HCT116 (cell line): ENCODE data around the gene PCYT1A. TPM values are rescaled to one million over a fixed set of nuclear protein-coding genes. Genes with fewer than 3 reads are reported as not detected.

Source experiments
- ATAC-seq: fragments of 200-7000 bp; cut with Tn5 transposase; 2 replicates; pipeline ENCODE4 v1.9.1; 2020; ENCODE audit warnings: mild to moderate bottlenecking, moderate library complexity
- BruUV-seq: library from RNA; stranded (reverse); fragments of 400-500 nt; replicated peaks from 2 replicates; lab custom pipeline; 2021; lab: Mats Ljungman, UMichigan
- CTCF ChIA-PET: fragments of 300-600 bp; sonication (Branson Sonifier 250); formaldehyde crosslinking; loops from one replicate; lab custom pipeline; 2021; ENCODE audit warnings: antibody characterized with exemption; lab: Charles Lee
- POLR2A ChIA-PET: fragments of 300-600, 350-600 bp; sonication (Branson Sonifier 250); formaldehyde crosslinking; loops from one replicate; lab custom pipeline; 2021; ENCODE audit warnings: antibody characterized with exemption; lab: Charles Lee
- RAD21 ChIA-PET, 2 experiments: fragments of 300-600 bp; sonication (Branson Sonifier 250); formaldehyde crosslinking; loops; one replicate each; lab custom pipeline; 2023; ENCODE audit warnings: low total read pairs in 2 of 2; ENCODE audit not compliant: uncharacterized antibody in 2 of 2, unreplicated experiment in 2 of 2, low non-redundant PET in 1 of 2; lab: Charles Lee
- DNase-seq: peaks from one replicate; pipeline ENCODE4 v3.0.0-alpha.2; 2010; ENCODE audit warnings: low read depth, low spot score
- H2AFZ ChIP-seq: fragments of 200-600 bp; shearing (Covaris generic), sonication (generic); 2 replicates; pipeline ENCODE4 v1.6.1; 2017; ENCODE audit warnings: low read depth, mixed run types, mixed read lengths, antibody characterized with exemption, low read length; ENCODE audit not compliant: poor library complexity, severe bottlenecking
- H3K27ac ChIP-seq: 2 replicates; pipeline ENCODE4 v1.5.1; 2012; ENCODE audit warnings: low read depth, low read length
- H3K27me3 ChIP-seq: fragments of 200-600 bp; sonication (generic); 2 replicates; pipeline ENCODE4 v1.6.1; 2016; ENCODE audit warnings: mixed run types, low read length, mixed read lengths; ENCODE audit not compliant: insufficient read depth
- H3K36me3 ChIP-seq, 2 experiments: fragments of 200-500 bp in 1 of 2; fragments of 200-600 bp in 1 of 2; sonication (Bioruptor generic) in 1 of 2; sonication (generic) in 1 of 2; 2 replicates each; pipeline versions ENCODE4 v1.5.1 to v1.6.1; 2014 to 2016; ENCODE audit warnings: low read length in 2 of 2, inconsistent platforms in 1 of 2, mixed read lengths in 1 of 2, mixed run types in 1 of 2; ENCODE audit not compliant: insufficient read depth in 2 of 2, control insufficient read depth in 1 of 2
- H3K4me1 ChIP-seq, 2 experiments: fragments of 200-600 bp in 1 of 2; sonication (generic) in 1 of 2; 2 replicates each; pipeline versions ENCODE4 v1.5.1 to v1.6.1; 2012 to 2017; ENCODE audit warnings: low read length in 2 of 2, inconsistent platforms in 1 of 2, mild to moderate bottlenecking in 1 of 2, mixed read lengths in 1 of 2, mixed run types in 1 of 2, moderate library complexity in 1 of 2; ENCODE audit not compliant: insufficient read depth in 2 of 2, control insufficient read depth in 1 of 2
- H3K4me2 ChIP-seq: fragments of 200-600 bp; sonication (generic); 2 replicates; pipeline ENCODE4 v1.6.1; 2017; ENCODE audit warnings: mixed run types, low read length, mixed read lengths
- H3K4me3 ChIP-seq, 2 experiments: fragments of 200-600 bp in 1 of 2; sonication (generic) in 1 of 2; replicated peaks in 1 of 2; 2 replicates each; pipeline ENCODE4 v1.5.1; 2011 to 2016; ENCODE audit warnings: low read length in 2 of 2, control low read depth in 1 of 2, low read depth in 1 of 2, mild to moderate bottlenecking in 1 of 2, mixed read lengths in 1 of 2, mixed run types in 1 of 2
- H3K79me2 ChIP-seq: fragments of 200-600 bp; sonication (generic); 2 replicates; pipeline ENCODE4 v1.6.1; 2017; ENCODE audit warnings: mild to moderate bottlenecking, mixed run types, low read length, moderate library complexity, mixed read lengths; ENCODE audit not compliant: insufficient read depth
- H3K9ac ChIP-seq: fragments of 200-600 bp; sonication (generic); 2 replicates; pipeline ENCODE4 v1.6.1; 2016; ENCODE audit warnings: low read length, mixed read lengths
- H3K9me2 ChIP-seq: fragments of 200-600 bp; sonication (generic), shearing (Covaris generic); 2 replicates; pipeline ENCODE4 v1.6.1; 2017; ENCODE audit warnings: mixed run types, mild to moderate bottlenecking, moderate library complexity; ENCODE audit not compliant: insufficient read depth
- H3K9me3 ChIP-seq, 2 experiments: fragments of 200-500 bp in 1 of 2; fragments of 200-600 bp in 1 of 2; sonication (Bioruptor generic) in 1 of 2; sonication (generic) in 1 of 2; 2 replicates each; pipeline ENCODE4 v1.6.1; 2014 to 2017; ENCODE audit warnings: low read length in 2 of 2, mixed read lengths in 2 of 2, inconsistent platforms in 1 of 2, low read depth in 1 of 2, mild to moderate bottlenecking in 1 of 2, mixed run types in 1 of 2, moderate library complexity in 1 of 2; ENCODE audit not compliant: control insufficient read depth in 1 of 2, insufficient read depth in 1 of 2
- H4K20me1 ChIP-seq: fragments of 200-600 bp; sonication (generic), shearing (Covaris generic); 2 replicates; pipeline ENCODE4 v1.6.1; 2017; ENCODE audit warnings: mixed run types, mild to moderate bottlenecking, moderate library complexity; ENCODE audit not compliant: insufficient read depth
- CBX3 ChIP-seq: IDR thresholded peaks from 2 replicates; pipeline ENCODE4 v1.6.1; 2012; ENCODE audit warnings: low read depth
- CEBPB ChIP-seq: IDR thresholded peaks from 2 replicates; pipeline ENCODE4 v1.6.1; 2012; ENCODE audit warnings: low read depth
- ELF1 ChIP-seq: IDR thresholded peaks from 2 replicates; pipeline ENCODE4 v1.6.1; 2012; ENCODE audit warnings: low read depth, borderline replicate concordance
- EZH2 ChIP-seq: fragments of 200-600 bp; sonication (generic); IDR thresholded peaks from 2 replicates; pipeline ENCODE4 v1.6.1; 2017; ENCODE audit warnings: antibody characterized with exemption, mixed run types
- EZH2phosphoT487 ChIP-seq: fragments of 200-600 bp; IDR thresholded peaks from 2 replicates; pipeline ENCODE4 v1.6.1; 2018; ENCODE audit warnings: antibody characterized with exemption, borderline replicate concordance
- FOSL1 ChIP-seq: IDR thresholded peaks from 2 replicates; pipeline ENCODE4 v1.6.1; 2012; ENCODE audit warnings: low read depth
- JUND ChIP-seq: IDR thresholded peaks from 2 replicates; pipeline ENCODE4 v1.6.1; 2012
- POLR2A ChIP-seq: IDR thresholded peaks from 2 replicates; pipeline ENCODE4 v1.7.0; 2011; ENCODE audit warnings: borderline replicate concordance; ENCODE audit not compliant: insufficient read depth, insufficient read length; ENCODE audit errors: extremely low read depth
- RAD21 ChIP-seq: IDR thresholded peaks from 2 replicates; pipeline ENCODE4 v1.6.1; 2012; ENCODE audit warnings: low read depth, mild to moderate bottlenecking
- SIN3A ChIP-seq: IDR thresholded peaks from 2 replicates; pipeline ENCODE4 v1.6.1; 2012; ENCODE audit warnings: low read depth
- SP1 ChIP-seq: IDR thresholded peaks from 2 replicates; pipeline ENCODE4 v1.6.1; 2012; ENCODE audit warnings: low read depth
- TCF7L2 ChIP-seq: IDR thresholded peaks from 2 replicates; pipeline ENCODE4 v1.7.0; 2011; ENCODE audit warnings: borderline replicate concordance, inconsistent platforms; ENCODE audit not compliant: insufficient read depth, insufficient read length; ENCODE audit errors: extremely low read depth
- YY1 ChIP-seq: IDR thresholded peaks from 2 replicates; pipeline ENCODE4 v1.6.1; 2011; ENCODE audit warnings: low read length, low read depth, moderate library complexity, mild to moderate bottlenecking; ENCODE audit not compliant: insufficient replicate concordance; ENCODE audit errors: extremely low read depth
- ZNF274 ChIP-seq: fragments of 200-500 bp; sonication (Bioruptor generic); IDR thresholded peaks from 2 replicates; pipeline ENCODE4 v1.6.1; 2014; ENCODE audit warnings: mild to moderate bottlenecking, low read depth, low read length, inconsistent platforms
- intact Hi-C: fragments of 100-400 bp; cut with micrococcal nuclease; formaldehyde crosslinking; loops from 2 replicates; pipeline ENCODE4 v1.10.0; 2022
- total RNA-seq: library from RNA; stranded (reverse); gene quantifications from one replicate; pipeline ENCODE4 v1.2.1, GENCODE V29; 2021; ENCODE audit not compliant: unreplicated experiment
- TF ChIP-seq, protein P1 (sequence below): IDR thresholded peaks from 2 replicates; pipeline ENCODE4 v1.6.1; 2012
- TF ChIP-seq, protein P2 (sequence below): IDR thresholded peaks from 2 replicates; pipeline ENCODE4 v1.6.1; 2012; ENCODE audit warnings: low read depth
- TF ChIP-seq, protein P3 (sequence below): IDR thresholded peaks from 2 replicates; pipeline ENCODE4 v1.6.1; 2011; ENCODE audit warnings: mild to moderate bottlenecking, low read length, moderate library complexity; ENCODE audit not compliant: insufficient replicate concordance; ENCODE audit errors: extremely low read depth
- TF ChIP-seq, protein P4 (sequence below): IDR thresholded peaks from 2 replicates; pipeline ENCODE4 v1.6.1; 2012
- TF ChIP-seq, protein P5 (sequence below), 3 experiments: fragments of 200-600 bp in 1 of 3; sonication (generic) in 1 of 3; IDR thresholded peaks in 2 of 3; conservative IDR thresholded peaks in 1 of 3; 2 replicates each; pipeline ENCODE4 v1.5.1; 2012 to 2017; ENCODE audit warnings: low read depth in 2 of 3, low read length in 2 of 3, antibody characterized with exemption in 1 of 3, borderline replicate concordance in 1 of 3, control low read depth in 1 of 3, mild to moderate bottlenecking in 1 of 3, mixed read lengths in 1 of 3, mixed run types in 1 of 3, moderate library complexity in 1 of 3; ENCODE audit not compliant: insufficient read depth in 1 of 3

PCYT1A gene
- total RNA-seq, 1 experiment from 2014 or later, result 32.1 TPM

DNA sequence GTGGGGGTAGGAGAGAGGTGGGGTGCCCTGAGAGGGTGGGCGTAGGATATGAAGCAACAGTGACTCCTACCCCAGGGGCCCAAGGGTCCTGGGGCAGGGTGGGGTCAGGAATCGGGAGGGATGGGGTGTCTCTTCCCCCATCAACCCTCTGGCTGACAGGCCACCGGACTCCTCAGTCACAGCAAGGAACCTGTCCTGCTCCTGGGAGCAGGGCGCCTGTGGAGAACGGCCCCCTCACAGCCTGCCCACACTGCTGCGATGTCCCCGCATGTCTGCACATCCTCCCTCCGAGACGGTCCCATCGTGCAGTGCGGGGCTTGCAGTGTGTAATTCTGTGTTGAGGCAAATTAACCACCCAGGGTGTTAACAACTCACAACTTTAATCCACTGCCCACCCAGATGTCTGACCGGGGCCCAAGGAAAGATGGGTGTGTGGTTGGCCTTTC lies 48.0 kb upstream of the PCYT1A start:
- no peak for ATAC-seq
- no peaks in the 10 kb centered on the region for H3K9me3 ChIP-seq
- H3K79me2 ChIP-seq, result no peaks in the 10 kb centered on the region; the same call in 1 of the 2 replicates
- H3K27ac ChIP-seq, result 0 out of 2 replicates have a peak overlapping the region, but pooled peaks have one; percentile 2
- no peak for TF ChIP-seq ZNF274
- TF ChIP-seq EZH2, result no peak
- TF ChIP-seq TCF7L2, result no peak
- no peak for TF ChIP-seq FOSL1
- TF ChIP-seq, protein P1, sequence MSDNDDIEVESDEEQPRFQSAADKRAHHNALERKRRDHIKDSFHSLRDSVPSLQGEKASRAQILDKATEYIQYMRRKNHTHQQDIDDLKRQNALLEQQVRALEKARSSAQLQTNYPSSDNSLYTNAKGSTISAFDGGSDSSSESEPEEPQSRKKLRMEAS, result no peak
- TF ChIP-seq, protein P2, sequence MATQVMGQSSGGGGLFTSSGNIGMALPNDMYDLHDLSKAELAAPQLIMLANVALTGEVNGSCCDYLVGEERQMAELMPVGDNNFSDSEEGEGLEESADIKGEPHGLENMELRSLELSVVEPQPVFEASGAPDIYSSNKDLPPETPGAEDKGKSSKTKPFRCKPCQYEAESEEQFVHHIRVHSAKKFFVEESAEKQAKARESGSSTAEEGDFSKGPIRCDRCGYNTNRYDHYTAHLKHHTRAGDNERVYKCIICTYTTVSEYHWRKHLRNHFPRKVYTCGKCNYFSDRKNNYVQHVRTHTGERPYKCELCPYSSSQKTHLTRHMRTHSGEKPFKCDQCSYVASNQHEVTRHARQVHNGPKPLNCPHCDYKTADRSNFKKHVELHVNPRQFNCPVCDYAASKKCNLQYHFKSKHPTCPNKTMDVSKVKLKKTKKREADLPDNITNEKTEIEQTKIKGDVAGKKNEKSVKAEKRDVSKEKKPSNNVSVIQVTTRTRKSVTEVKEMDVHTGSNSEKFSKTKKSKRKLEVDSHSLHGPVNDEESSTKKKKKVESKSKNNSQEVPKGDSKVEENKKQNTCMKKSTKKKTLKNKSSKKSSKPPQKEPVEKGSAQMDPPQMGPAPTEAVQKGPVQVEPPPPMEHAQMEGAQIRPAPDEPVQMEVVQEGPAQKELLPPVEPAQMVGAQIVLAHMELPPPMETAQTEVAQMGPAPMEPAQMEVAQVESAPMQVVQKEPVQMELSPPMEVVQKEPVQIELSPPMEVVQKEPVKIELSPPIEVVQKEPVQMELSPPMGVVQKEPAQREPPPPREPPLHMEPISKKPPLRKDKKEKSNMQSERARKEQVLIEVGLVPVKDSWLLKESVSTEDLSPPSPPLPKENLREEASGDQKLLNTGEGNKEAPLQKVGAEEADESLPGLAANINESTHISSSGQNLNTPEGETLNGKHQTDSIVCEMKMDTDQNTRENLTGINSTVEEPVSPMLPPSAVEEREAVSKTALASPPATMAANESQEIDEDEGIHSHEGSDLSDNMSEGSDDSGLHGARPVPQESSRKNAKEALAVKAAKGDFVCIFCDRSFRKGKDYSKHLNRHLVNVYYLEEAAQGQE, result no peak
- no peak for TF ChIP-seq SIN3A
- TF ChIP-seq, protein P3, sequence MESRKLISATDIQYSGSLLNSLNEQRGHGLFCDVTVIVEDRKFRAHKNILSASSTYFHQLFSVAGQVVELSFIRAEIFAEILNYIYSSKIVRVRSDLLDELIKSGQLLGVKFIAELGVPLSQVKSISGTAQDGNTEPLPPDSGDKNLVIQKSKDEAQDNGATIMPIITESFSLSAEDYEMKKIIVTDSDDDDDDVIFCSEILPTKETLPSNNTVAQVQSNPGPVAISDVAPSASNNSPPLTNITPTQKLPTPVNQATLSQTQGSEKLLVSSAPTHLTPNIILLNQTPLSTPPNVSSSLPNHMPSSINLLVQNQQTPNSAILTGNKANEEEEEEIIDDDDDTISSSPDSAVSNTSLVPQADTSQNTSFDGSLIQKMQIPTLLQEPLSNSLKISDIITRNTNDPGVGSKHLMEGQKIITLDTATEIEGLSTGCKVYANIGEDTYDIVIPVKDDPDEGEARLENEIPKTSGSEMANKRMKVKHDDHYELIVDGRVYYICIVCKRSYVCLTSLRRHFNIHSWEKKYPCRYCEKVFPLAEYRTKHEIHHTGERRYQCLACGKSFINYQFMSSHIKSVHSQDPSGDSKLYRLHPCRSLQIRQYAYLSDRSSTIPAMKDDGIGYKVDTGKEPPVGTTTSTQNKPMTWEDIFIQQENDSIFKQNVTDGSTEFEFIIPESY, result no peak
- no peak for TF ChIP-seq POLR2A
- TF ChIP-seq CBX3, result no peak
- TF ChIP-seq, protein P4, sequence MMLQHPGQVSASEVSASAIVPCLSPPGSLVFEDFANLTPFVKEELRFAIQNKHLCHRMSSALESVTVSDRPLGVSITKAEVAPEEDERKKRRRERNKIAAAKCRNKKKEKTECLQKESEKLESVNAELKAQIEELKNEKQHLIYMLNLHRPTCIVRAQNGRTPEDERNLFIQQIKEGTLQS, result no peak
- TF ChIP-seq EZH2phosphoT487, result no peak
- TF ChIP-seq RAD21, result no peak
- TF ChIP-seq, protein P5, sequence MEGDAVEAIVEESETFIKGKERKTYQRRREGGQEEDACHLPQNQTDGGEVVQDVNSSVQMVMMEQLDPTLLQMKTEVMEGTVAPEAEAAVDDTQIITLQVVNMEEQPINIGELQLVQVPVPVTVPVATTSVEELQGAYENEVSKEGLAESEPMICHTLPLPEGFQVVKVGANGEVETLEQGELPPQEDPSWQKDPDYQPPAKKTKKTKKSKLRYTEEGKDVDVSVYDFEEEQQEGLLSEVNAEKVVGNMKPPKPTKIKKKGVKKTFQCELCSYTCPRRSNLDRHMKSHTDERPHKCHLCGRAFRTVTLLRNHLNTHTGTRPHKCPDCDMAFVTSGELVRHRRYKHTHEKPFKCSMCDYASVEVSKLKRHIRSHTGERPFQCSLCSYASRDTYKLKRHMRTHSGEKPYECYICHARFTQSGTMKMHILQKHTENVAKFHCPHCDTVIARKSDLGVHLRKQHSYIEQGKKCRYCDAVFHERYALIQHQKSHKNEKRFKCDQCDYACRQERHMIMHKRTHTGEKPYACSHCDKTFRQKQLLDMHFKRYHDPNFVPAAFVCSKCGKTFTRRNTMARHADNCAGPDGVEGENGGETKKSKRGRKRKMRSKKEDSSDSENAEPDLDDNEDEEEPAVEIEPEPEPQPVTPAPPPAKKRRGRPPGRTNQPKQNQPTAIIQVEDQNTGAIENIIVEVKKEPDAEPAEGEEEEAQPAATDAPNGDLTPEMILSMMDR (IDR thresholded peaks at IDR 0.05 in 2 of 3, conservative IDR thresholded peaks at IDR 0.05 in 1 of 3; ENCODE audit: borderline replicate concordance in 1 of 3, insufficient read depth in 1 of 3, low read depth in 2 of 3, low read length in 2 of 3), result no peak
- TF ChIP-seq CEBPB, result no peak
- no peak for TF ChIP-seq SP1
- TF ChIP-seq YY1, result no peak
- no peak for TF ChIP-seq JUND
- TF ChIP-seq ELF1, result no peak
- no peaks in the 10 kb centered on the region for H4K20me1 ChIP-seq
- H3K4me1 ChIP-seq, result peaks cover 43 to 52% of the 10 kb centered on the region in 2 experiments
- H3K9me2 ChIP-seq, result no peaks in the 10 kb centered on the region
- H3K27me3 ChIP-seq, result no peaks in the 10 kb centered on the region
- RAD21 ChIA-PET, result no interaction called here
- no peak overlapping the region for H2AFZ ChIP-seq
- no peaks in the 10 kb centered on the region for H3K36me3 ChIP-seq
- H3K9ac ChIP-seq, result peak overlapping the region; percentile 68
- POLR2A ChIA-PET, result no interaction called here
- intact Hi-C loops, result loop anchor here (5.0 kb wide), 1 partner anchor 167 kb away; the partner anchor contains the start of gene RNF168
- no peak for DNase-seq
- BruUV-seq, result no TSS peak
- CTCF ChIA-PET, result no interaction called here
- H3K4me2 ChIP-seq, result peak overlapping the region; percentile 74
- peak overlapping the region in 1 of 2 experiments; percentile 55; a peak in 1 of 4 replicates for H3K4me3 ChIP-seq
